ENCODE measurements around the gene GET4.

- TF ChIP-seq, protein P1, sequence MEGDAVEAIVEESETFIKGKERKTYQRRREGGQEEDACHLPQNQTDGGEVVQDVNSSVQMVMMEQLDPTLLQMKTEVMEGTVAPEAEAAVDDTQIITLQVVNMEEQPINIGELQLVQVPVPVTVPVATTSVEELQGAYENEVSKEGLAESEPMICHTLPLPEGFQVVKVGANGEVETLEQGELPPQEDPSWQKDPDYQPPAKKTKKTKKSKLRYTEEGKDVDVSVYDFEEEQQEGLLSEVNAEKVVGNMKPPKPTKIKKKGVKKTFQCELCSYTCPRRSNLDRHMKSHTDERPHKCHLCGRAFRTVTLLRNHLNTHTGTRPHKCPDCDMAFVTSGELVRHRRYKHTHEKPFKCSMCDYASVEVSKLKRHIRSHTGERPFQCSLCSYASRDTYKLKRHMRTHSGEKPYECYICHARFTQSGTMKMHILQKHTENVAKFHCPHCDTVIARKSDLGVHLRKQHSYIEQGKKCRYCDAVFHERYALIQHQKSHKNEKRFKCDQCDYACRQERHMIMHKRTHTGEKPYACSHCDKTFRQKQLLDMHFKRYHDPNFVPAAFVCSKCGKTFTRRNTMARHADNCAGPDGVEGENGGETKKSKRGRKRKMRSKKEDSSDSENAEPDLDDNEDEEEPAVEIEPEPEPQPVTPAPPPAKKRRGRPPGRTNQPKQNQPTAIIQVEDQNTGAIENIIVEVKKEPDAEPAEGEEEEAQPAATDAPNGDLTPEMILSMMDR (IDR thresholded peaks at IDR 0.05; ENCODE audit: low read length) = no peak
- TF ChIP-seq EZH2 (IDR thresholded peaks at IDR 0.05; ENCODE audit: borderline replicate concordance, low read length) = no peak
These were observed 42.6 kb upstream of the GET4 start for GRCh38 chr7:833601-834258.

Data from OCI-LY1 (cell line).